Neural progenitor cell (in vitro differentiated cells): ENCODE measurements around the gene ABL2.

ENCODE experiments used
- EZH2 ChIP-seq: fragments of 200-600 bp; sonication (generic); IDR thresholded peaks from 2 replicates; pipeline ENCODE4 v1.6.1; 2017; ENCODE audit warnings: antibody characterized with exemption, mild to moderate bottlenecking, moderate library complexity
- EZH2phosphoT487 ChIP-seq: fragments of 200-600 bp; sonication (generic); IDR thresholded peaks from 2 replicates; pipeline ENCODE4 v1.6.1; 2017; ENCODE audit warnings: antibody characterized with exemption
- TF ChIP-seq, protein P1 (sequence below): fragments of 200-600 bp; sonication (generic); IDR thresholded peaks from 2 replicates; pipeline ENCODE4 v1.5.1; 2017; ENCODE audit warnings: antibody characterized with exemption, mild to moderate bottlenecking

GRCh38 chr1:179101566-179101965, 127.9 kb downstream of the ABL2 start:
- TF ChIP-seq, protein P1, sequence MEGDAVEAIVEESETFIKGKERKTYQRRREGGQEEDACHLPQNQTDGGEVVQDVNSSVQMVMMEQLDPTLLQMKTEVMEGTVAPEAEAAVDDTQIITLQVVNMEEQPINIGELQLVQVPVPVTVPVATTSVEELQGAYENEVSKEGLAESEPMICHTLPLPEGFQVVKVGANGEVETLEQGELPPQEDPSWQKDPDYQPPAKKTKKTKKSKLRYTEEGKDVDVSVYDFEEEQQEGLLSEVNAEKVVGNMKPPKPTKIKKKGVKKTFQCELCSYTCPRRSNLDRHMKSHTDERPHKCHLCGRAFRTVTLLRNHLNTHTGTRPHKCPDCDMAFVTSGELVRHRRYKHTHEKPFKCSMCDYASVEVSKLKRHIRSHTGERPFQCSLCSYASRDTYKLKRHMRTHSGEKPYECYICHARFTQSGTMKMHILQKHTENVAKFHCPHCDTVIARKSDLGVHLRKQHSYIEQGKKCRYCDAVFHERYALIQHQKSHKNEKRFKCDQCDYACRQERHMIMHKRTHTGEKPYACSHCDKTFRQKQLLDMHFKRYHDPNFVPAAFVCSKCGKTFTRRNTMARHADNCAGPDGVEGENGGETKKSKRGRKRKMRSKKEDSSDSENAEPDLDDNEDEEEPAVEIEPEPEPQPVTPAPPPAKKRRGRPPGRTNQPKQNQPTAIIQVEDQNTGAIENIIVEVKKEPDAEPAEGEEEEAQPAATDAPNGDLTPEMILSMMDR, result no peak
- TF ChIP-seq EZH2 (no peak), EZH2phosphoT487 (no peak)
